GM12878 (cell line): ENCODE results near the gene FAM50A. TPM values are rescaled to one million over a fixed set of nuclear protein-coding genes. Genes with fewer than 3 reads are reported as not detected.

Experiments
- BMI1 ChIP-seq: fragments of 450-650 bp; IDR thresholded peaks from 2 replicates; pipeline ENCODE4 v1.6.1; 2016; ENCODE audit warnings: mild to moderate bottlenecking, moderate library complexity, borderline replicate concordance
- CEBPB ChIP-seq, 2 experiments: fragments of 150-350 bp in 1 of 2; IDR thresholded peaks; 2 replicates each; pipeline ENCODE4 v1.6.1; 2012 to 2014; ENCODE audit warnings: low read depth in 2 of 2, low read length in 2 of 2, borderline replicate concordance in 1 of 2, inconsistent platforms in 1 of 2
- CHD2 ChIP-seq: IDR thresholded peaks from 2 replicates; pipeline ENCODE4 v1.6.1; 2011; ENCODE audit warnings: low read depth, low read length, improper control_type of control experiment, borderline replicate concordance
- MEF2A ChIP-seq: IDR thresholded peaks from 2 replicates; pipeline ENCODE4 v1.6.1; 2011; ENCODE audit warnings: low read depth, mild to moderate bottlenecking, low read length, moderate library complexity; ENCODE audit not compliant: insufficient read depth
- MYC ChIP-seq: IDR thresholded peaks from 2 replicates; pipeline ENCODE4 v1.6.1; 2011; ENCODE audit warnings: mild to moderate bottlenecking, low read length, moderate library complexity, inconsistent platforms; ENCODE audit not compliant: insufficient read depth, insufficient replicate concordance, insufficient read length, severe bottlenecking
- NR2C1 ChIP-seq: fragments of 450-650 bp; IDR thresholded peaks from 2 replicates; pipeline ENCODE4 v1.6.1; 2017; ENCODE audit warnings: antibody characterized with exemption, mild to moderate bottlenecking, moderate library complexity
- TCF12 ChIP-seq: IDR thresholded peaks from 2 replicates; pipeline ENCODE4 v1.6.1; 2011; ENCODE audit warnings: low read depth, mild to moderate bottlenecking, low read length
- polyA plus RNA-seq, 11 experiments: library from polyadenylated mRNA; depleted of rRNA in 4 of 11; unstranded in 6 of 11; stranded (reverse) in 5 of 11; fragments of >200 nt; fragmentation: Nextera tagmentation in 4 of 11; fragmentation: Illumina TruSeq in 1 of 11; extraction: Ambion mirVana in 4 of 11; extraction: Trizol in 1 of 11; gene quantifications; 1 replicate in 1 of 11; 2 replicates in 10 of 11; pipeline versions ENCODE4 v1.2.1 to v1.2.3, GENCODE V29; 2011 to 2016; ENCODE audit warnings: inconsistent platforms in 2 of 11, missing spikeins in 2 of 11, low read depth in 1 of 11
- total RNA-seq, 4 experiments: library from RNA; depleted of rRNA in 3 of 4; stranded (reverse); fragments of >200 nt in 3 of 4; fragmentation: Illumina TruSeq in 1 of 4; extraction: Trizol in 1 of 4; gene quantifications; 2 replicates each; pipeline versions ENCODE4 v1.2.1 to v1.2.3, GENCODE V29; 2013 to 2021
- TF ChIP-seq, protein P1 (sequence below): fragments of 450-650 bp; IDR thresholded peaks from 2 replicates; pipeline ENCODE4 v1.6.1; 2016; ENCODE audit warnings: mild to moderate bottlenecking, moderate library complexity, borderline replicate concordance
- TF ChIP-seq, protein P2 (sequence below): IDR thresholded peaks from 2 replicates; pipeline ENCODE4 v1.6.1; 2011; ENCODE audit warnings: low read depth, low read length, improper control_type of control experiment, borderline replicate concordance

FAM50A gene
- total and polyA plus RNA-seq, 10 of the 15 experiments (the other 5 are each of a cell fraction or from before 2014, with no cell fraction given), result 4.2 to 46.7 (median 34.6) TPM

DNA sequence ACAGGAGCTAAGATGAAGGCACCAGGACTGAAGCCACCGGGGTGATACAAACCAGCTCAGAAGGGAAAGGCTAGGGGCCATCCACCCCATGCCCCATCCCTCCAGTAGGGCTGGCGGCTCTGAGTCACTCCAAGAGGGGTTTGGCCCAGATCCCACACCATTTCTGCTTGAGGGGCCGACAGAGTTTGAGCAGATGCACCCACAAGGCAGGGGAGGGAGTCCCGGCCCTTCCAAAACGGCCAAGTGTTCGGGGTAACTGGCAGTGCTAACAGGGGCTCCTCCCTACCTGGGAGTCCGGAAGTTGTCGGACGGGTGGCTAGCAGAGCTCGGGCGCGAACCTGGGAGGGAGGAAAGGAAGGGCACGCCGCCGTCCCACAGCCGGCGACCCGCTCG lies 46.1 kb downstream of the FAM50A start (continued):
- TF ChIP-seq CEBPB (IDR thresholded peaks at IDR 0.05; ENCODE audit: borderline replicate concordance in 1 of 2, low read depth in 2 of 2, low read length in 2 of 2), result no peak
- TF ChIP-seq MEF2A, result no peak
- no peak for TF ChIP-seq NR2C1
- TF ChIP-seq, protein P1, sequence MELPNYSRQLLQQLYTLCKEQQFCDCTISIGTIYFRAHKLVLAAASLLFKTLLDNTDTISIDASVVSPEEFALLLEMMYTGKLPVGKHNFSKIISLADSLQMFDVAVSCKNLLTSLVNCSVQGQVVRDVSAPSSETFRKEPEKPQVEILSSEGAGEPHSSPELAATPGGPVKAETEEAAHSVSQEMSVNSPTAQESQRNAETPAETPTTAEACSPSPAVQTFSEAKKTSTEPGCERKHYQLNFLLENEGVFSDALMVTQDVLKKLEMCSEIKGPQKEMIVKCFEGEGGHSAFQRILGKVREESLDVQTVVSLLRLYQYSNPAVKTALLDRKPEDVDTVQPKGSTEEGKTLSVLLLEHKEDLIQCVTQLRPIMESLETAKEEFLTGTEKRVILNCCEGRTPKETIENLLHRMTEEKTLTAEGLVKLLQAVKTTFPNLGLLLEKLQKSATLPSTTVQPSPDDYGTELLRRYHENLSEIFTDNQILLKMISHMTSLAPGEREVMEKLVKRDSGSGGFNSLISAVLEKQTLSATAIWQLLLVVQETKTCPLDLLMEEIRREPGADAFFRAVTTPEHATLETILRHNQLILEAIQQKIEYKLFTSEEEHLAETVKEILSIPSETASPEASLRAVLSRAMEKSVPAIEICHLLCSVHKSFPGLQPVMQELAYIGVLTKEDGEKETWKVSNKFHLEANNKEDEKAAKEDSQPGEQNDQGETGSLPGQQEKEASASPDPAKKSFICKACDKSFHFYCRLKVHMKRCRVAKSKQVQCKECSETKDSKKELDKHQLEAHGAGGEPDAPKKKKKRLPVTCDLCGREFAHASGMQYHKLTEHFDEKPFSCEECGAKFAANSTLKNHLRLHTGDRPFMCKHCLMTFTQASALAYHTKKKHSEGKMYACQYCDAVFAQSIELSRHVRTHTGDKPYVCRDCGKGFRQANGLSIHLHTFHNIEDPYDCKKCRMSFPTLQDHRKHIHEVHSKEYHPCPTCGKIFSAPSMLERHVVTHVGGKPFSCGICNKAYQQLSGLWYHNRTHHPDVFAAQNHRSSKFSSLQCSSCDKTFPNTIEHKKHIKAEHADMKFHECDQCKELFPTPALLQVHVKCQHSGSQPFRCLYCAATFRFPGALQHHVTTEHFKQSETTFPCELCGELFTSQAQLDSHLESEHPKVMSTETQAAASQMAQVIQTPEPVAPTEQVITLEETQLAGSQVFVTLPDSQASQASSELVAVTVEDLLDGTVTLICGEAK, result no peak
- no peak for TF ChIP-seq MYC
- no peak for TF ChIP-seq TCF12
- TF ChIP-seq BMI1, result no peak
- no peak for TF ChIP-seq CHD2
- TF ChIP-seq, protein P2, sequence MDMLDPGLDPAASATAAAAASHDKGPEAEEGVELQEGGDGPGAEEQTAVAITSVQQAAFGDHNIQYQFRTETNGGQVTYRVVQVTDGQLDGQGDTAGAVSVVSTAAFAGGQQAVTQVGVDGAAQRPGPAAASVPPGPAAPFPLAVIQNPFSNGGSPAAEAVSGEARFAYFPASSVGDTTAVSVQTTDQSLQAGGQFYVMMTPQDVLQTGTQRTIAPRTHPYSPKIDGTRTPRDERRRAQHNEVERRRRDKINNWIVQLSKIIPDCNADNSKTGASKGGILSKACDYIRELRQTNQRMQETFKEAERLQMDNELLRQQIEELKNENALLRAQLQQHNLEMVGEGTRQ, result no peak
